GM18526 (cell line): ENCODE results near the gene ATP11A.

Experiments
- POLR2A ChIP-seq: IDR thresholded peaks from 3 replicates; pipeline ENCODE4 v1.6.1; 2011; ENCODE audit not compliant: insufficient read length; ENCODE audit errors: extremely low read depth

The ATP11A gene

GRCh38 chr13:112849500-112849899 lies 159.7 kb downstream of the ATP11A start:
- no peak for TF ChIP-seq POLR2A

- no peak for TF ChIP-seq POLR2A
These were observed 160.4 kb downstream of the ATP11A start for GRCh38 chr13:112850273-112850672.

- no peak for TF ChIP-seq POLR2A
These were observed 161.5 kb downstream of the ATP11A start for GRCh38 chr13:112851107-112852038.

- TF ChIP-seq POLR2A: no peak
These were observed 162.6 kb downstream of the ATP11A start for GRCh38 chr13:112852392-112852791.

- no peak for TF ChIP-seq POLR2A
These were observed 163.0 kb downstream of the ATP11A start for GRCh38 chr13:112852808-112853207.

- no peak for TF ChIP-seq POLR2A
These were observed 164.5 kb downstream of the ATP11A start for GRCh38 chr13:112854321-112854720.

- no peak for TF ChIP-seq POLR2A
These were observed 166.0 kb downstream of the ATP11A start for GRCh38 chr13:112855859-112856258.

- TF ChIP-seq POLR2A: no peak
These were observed 168.2 kb downstream of the ATP11A start for GRCh38 chr13:112857914-112858490.

- TF ChIP-seq POLR2A: no peak
These were observed 169.4 kb downstream of the ATP11A start for GRCh38 chr13:112859128-112859816.

- TF ChIP-seq POLR2A: no peak
These were observed 170.0 kb downstream of the ATP11A start for GRCh38 chr13:112859817-112860190.

GRCh38 chr13:112861876-112862615 lies 172.2 kb downstream of the ATP11A start:
- TF ChIP-seq POLR2A: no peak

GRCh38 chr13:112867301-112867711 lies 177.5 kb downstream of the ATP11A start:
- TF ChIP-seq POLR2A: no peak

- TF ChIP-seq POLR2A: no peak
These were observed 178.5 kb downstream of the ATP11A start for GRCh38 chr13:112868308-112868707.

- no peak for TF ChIP-seq POLR2A
These were observed 179.6 kb downstream of the ATP11A start for GRCh38 chr13:112869202-112870050.

GRCh38 chr13:112870051-112870331 lies 180.2 kb downstream of the ATP11A start:
- no peak for TF ChIP-seq POLR2A
